Dermis blood vessel endothelial cell (primary cell): ENCODE results near the gene RASA3. TPM values are rescaled to one million over a fixed set of nuclear protein-coding genes. Genes with fewer than 3 reads are reported as not detected.

ENCODE experiments used
- DNase-seq: peaks from one replicate; pipeline ENCODE4 v3.0.0; 2010
- total RNA-seq: library from RNA; depleted of rRNA; stranded (reverse); fragments of >200 nt; gene quantifications from 2 replicates; pipeline ENCODE4 v1.2.3, GENCODE V29; 2014

The RASA3 gene
- total RNA-seq, 1 donor from 2014 or later, result 35.4 TPM

DNA sequence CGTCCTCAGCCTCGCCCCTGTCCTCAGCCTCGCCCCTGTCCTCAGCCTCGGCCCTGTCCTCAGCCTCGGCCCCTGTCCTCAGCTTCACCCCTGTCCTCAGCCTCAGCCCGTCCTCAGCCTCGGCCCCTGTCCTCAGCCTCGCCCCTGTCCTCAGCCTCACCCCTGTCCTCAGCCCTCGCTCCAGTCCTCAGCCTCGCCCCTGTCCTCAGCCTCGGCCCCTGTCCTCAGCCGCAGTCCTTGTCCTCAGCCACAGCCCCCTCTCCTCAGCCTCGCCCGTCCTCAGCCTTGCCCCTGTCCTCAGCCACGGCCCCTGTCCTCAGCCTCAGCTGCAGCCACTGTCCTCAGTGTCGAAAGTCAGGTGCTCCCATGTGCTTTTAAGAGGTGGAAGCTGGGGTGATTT is 169.0 kb downstream of the RASA3 start:
- no peak for DNase-seq

- no peak for DNase-seq
These were observed 169.4 kb downstream of the RASA3 start for GRCh38 chr13:113962975-113963374.

GRCh38 chr13:113962386-113962785 is 170.0 kb downstream of the RASA3 start:
- DNase-seq, result no peak

GRCh38 chr13:113960276-113960948 is 172.0 kb downstream of the RASA3 start:
- DNase-seq, result no peak

- peak; percentile 87 for DNase-seq
These were observed 173.2 kb downstream of the RASA3 start for GRCh38 chr13:113959198-113959597.

DNA sequence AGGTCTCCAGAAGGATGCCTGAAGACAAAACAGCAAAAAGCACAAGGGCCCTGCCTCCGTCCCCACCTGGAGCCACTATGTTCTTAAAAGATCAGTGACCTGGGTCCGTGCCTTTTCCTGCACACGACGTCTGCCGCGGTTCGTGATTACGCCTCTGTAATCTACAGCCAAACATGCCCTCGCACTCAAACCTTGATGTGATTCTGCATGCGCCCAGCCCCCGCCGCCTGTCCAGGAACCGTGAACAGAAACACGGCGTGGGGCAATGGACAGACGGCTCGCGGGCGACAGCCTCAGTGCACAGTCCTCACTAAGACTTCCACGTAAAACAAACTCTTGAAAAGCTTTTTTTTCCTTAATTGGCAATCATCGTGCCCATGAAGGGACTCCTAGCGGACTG is 174.1 kb downstream of the RASA3 start:
- no peak for DNase-seq

- no peak for DNase-seq
These were observed 175.9 kb downstream of the RASA3 start for GRCh38 chr13:113956571-113956970.

- DNase-seq, result no peak
These were observed 176.7 kb downstream of the RASA3 start for GRCh38 chr13:113955691-113956090.

GRCh38 chr13:113955235-113955634 is 177.2 kb downstream of the RASA3 start:
- DNase-seq, result no peak

GRCh38 chr13:113954046-113954835 is 178.2 kb downstream of the RASA3 start:
- no peak for DNase-seq

DNA sequence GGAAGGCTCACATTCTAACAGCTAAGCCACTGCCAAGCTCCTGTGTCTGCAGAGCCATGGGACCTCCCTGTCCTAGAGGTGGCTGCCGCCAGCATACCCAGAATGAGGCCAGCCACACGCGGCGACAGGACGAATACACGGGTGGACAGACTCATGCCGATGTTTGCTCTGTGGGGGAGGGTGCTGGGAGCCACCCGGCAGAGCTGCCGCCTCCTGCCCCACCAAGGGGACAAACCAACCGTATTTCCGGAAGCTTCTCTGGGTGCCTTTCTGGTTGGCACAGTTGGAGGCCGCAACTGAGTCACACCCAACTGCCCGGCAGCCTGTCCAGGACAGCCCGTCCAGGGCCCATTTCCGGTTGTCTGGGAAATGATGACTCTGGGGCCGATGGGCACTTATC is 178.9 kb downstream of the RASA3 start:
- DNase-seq, result no peak

DNA sequence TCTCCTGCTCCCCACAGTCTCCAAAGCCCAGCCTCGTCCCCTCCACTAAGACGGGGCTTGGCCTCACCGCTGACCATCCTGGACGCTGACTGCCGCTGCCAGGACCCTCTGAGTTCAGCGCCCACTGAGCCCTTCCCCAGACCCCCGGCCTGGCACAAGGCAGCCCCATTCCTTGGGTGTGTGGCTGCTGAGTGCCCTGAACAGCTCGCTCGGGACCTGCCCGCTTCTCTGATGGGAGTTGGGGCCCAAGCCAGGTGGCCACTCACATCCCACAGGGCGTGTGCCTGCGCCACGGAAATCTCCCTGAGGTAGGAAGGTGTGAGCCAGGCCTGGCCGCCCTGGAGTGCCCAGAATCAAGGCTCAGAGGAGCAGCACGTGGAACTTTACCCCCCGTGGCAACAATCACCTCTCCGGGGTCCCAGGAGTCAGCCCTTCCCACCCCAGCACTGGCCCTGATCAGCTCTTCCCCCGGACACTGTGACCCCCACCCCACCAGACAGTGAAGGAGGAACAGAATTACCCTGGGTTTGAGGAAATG is 179.4 kb downstream of the RASA3 start:
- no peak for DNase-seq

DNA sequence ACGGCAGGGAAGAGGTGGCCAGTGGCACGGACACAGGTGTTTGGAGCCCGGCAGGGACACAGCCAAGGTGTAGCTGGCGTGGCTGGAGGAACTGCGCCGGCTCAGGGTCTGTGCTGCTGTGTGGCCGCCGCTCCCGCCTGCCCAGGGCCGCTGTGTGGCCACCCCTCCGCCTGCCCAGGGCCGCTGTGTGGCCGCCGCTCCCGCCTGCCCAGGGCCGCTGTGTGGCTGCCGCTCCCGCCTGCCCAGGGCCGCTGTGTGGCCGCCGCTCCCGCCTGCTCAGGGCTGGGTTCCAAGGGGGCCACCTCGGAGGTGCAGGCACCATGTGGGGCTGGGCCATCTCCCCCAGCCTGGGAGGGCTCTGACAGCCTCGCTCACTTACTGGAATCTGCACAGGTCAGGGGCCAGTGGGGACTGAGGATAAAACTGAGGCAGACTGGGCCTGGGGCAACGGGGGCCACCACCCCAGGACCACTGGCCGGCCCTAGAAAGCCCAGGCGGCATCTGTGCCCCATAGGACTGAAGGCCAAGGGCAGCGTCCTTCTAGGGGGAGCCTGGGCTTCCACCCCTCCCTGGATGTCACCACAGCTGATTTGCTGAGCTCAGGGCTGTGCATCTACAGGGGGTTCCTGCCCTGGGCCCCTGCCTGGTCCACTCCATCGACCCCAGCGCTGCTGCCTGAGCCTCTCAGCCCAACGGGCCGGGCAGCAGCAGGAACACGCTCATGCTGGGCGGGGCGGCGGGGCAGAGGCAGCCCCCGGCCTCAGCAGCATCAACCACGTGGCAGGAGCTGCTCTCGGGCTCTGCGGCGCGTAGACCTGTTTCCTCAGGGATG is 180.1 kb downstream of the RASA3 start:
- DNase-seq, result no peak

GRCh38 chr13:113951246-113951999 is 181.0 kb downstream of the RASA3 start:
- DNase-seq, result peak; percentile 85

DNA sequence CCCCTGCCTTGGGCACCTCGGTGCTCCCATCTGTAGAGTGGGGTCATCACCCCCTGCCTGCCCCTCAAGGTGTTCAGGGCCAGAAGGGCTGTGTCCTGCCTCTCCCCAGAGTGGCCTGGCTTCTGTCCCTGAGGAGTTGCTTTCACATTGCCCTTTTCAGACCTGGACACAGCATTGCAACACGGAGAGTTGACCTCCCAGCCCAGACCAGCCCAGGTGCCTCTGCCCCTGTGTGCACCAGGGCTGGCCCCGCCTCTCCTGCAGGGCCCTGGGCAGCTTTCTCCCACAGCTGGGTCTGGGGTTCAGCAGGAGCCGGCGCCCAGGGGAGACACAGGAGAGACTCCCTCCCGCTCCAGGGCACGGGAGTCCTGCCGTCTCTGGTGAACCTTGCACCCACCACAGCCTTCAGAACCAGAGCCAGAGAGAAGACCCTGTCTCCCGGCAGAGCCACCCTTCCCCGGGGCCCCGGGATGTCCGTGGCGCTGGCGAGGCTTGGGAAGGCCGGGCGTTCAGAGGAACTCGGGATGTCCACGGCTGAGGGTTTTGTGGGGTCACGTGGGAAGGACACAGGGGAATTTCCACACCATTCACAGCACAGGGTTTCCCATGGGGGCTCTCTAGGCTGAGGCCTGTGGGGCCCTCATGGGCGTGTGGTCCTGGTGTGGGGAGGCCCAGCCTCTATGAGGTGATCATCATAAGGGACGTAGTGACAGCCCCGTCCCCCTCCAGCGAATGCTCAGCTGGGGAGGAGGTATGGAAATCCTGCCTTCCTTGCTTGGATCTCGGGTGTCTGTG is 181.8 kb downstream of the RASA3 start:
- no peak for DNase-seq

GRCh38 chr13:113949546-113949945 is 182.9 kb downstream of the RASA3 start:
- no peak for DNase-seq

- no peak for DNase-seq
These were observed 184.2 kb downstream of the RASA3 start for GRCh38 chr13:113948034-113948742.

GRCh38 chr13:113947311-113948033 is 185.0 kb downstream of the RASA3 start:
- peak; percentile 60 for DNase-seq

- no peak for DNase-seq
These were observed 185.8 kb downstream of the RASA3 start for GRCh38 chr13:113946409-113947181.
